M059J (cell line): ENCODE data around the gene EXD3. TPM values are rescaled to one million over a fixed set of nuclear protein-coding genes. Genes with fewer than 3 reads are reported as not detected.
"Not testable (repeated sequence)": the region's sequence is repeated elsewhere in the genome, so short reads cannot be mapped to it uniquely, and the experiment has no call there.

Experiments
- DNase-seq: peaks from one replicate; pipeline ENCODE4 v3.0.0-alpha.2; 2012; ENCODE audit warnings: low read depth
- total RNA-seq: library from RNA; depleted of rRNA; stranded (reverse); fragments of >200 nt; shearing (Covaris generic); gene quantifications from 2 replicates; pipeline ENCODE4 v1.2.3, GENCODE V29; 2014

Gene EXD3
- total RNA-seq, 1 experiment from 2014 or later: 2.7 TPM

DNA sequence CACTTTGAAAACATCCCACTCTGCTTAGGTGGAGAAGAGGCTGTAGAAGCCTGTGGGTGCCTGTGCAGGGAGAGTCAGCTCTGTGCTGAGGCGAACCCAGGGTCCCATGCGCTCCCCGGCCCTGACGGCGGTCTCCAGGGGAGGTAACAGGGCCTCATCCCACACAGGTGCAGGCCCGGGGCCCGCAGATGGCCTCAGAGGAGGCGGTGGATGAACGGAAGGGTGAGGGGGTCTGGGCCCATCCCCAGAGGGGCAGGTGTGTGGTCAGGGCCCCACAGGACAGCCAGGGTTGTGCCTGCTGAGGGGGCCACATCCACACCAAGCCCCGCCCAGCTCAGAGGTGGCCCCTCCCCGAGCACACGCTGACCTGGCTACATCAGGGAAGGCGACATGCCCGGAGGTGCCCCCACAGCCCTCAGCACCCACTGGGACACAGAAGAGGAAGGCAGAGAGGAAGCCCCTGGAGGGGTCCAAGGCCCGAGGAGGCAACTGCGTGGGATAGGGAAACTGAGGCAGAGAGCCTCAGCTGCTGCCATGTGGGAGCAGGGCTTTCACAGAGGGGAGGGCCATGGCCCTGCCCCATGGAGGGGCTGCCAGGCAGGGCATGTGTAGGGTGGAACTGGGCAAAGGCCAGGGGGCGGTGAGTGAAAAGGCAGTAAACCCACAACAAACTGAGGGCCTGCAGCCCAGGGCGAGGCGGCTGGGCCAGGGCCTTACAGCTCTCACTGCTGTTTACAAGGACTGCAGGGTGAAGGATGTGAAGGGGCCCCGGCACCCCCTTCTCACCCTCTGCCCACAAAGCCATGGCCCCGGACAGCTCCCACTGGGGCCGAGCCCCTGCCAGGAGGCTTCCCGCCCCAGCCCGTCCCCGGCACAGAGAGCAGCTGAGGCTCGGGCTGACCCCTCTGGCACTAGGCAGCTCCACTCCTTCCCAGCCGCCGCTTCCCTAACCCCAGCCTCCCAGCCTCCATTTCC, 29.5 kb downstream of the EXD3 start:
- DNase-seq: no peak

DNA sequence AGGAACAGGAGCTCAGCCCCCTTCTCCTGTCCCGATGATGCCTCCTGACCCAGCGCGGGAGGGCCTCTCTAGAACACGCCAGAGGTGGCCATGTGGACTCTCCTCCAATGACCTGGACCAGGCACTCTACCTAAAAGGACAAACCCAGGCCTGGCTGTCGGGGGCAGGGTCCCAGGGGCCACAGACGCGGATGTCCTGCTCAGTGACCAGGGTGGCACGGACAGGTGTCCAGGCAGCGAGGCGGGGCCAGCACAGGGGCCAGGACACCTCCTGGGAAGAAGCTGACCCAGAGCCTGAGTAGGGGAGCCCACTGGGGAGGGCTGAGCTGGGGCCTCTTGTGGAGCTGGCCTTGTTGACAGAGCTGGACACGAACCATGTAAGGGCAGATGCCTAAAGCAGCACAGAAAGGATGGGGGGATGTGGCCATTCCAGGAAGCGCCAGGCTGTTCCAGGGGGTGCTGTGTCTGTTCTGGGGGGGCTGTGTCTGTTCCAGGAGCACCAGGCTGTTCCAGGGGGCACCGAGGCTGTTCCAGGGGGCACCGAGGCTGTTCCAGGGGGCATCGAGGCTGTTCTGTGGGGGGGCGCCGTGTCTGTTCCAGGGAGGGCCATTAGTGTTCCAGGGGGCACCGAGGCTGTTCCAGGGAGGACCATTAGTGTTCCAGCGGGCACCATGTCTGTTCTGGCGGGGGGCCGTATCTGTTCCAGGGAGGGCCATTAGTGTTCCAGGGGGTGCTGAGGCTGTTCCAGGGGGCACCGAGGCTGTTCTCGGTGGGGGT, 30.5 kb downstream of the EXD3 start:
- DNase-seq: no peak

DNA sequence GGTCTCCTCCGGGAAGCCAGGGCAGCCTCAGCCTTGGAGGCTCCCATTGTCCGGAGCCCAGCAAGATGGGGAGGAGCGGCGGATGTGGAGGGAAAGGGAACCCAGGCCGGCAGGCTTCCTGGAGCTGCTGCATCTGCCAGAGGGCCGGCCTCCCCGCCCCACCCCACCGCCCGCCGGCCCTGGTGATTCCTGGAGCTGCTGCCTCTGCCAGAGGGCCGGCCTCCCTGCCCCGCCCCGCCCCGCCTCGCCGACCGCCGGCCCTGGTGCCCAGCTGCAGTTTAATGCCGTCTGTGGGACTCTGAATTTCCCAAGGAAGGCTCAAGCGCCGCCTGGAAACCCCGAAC, 31.6 kb downstream of the EXD3 start:
- no peak for DNase-seq

DNA sequence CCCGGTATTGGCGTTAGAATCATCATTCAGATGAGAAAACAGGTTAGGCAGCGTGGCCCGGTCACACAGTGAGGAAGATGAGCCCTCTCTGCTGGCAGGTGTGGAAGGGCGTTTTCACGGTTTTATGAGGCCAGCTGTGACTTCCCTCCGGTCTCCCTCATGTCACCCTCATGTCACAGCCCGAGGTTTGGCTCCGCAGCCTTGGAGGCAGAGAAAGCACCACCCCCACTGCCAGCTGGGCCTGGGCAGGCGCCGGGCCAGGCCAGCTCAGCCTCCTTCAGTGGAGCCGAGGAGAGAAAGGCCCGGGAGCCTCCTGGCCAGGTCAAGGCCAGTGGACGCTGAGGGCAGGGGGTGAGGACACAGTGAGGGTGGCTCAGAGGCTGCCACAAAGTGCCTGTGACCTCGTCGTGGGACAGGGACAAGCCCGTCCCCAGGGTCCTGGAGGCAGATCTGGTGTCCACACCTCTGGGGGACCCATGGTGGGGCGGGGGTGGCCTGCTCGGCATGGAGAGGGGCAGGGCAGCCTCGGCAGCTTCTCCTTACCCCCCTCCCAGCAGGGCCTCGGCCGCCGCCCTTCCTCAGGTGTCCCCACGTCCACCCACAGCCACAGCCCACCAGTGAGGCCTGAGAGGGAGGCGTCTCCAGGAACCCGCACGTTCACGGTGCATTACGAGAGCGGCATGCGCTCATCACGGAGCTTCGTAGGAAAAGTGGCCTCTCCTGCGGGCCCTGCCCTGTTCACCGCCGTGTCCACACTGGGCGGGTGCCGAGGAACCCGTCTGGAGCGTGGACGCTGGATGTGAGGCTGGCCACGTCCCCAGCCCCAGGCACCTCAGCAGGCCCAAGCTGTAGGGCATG, 32.2 kb downstream of the EXD3 start:
- DNase-seq: no peak

DNA sequence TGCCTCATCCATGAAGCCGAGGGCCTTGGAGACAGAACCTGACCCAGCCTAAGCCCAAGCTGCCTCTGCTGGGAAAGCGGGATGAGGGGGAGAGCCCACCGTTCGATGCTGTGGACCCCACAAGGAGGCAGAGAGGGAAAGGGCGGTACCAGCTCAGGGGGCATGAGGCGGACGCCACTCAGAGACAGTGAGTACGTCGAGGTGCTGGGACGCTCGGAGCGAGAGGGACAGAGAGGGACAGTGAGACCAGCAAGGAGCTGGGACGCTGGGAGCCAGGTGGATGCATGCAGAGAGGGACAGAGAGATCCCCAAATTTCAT, 33.6 kb downstream of the EXD3 start:
- DNase-seq: no peak

DNA sequence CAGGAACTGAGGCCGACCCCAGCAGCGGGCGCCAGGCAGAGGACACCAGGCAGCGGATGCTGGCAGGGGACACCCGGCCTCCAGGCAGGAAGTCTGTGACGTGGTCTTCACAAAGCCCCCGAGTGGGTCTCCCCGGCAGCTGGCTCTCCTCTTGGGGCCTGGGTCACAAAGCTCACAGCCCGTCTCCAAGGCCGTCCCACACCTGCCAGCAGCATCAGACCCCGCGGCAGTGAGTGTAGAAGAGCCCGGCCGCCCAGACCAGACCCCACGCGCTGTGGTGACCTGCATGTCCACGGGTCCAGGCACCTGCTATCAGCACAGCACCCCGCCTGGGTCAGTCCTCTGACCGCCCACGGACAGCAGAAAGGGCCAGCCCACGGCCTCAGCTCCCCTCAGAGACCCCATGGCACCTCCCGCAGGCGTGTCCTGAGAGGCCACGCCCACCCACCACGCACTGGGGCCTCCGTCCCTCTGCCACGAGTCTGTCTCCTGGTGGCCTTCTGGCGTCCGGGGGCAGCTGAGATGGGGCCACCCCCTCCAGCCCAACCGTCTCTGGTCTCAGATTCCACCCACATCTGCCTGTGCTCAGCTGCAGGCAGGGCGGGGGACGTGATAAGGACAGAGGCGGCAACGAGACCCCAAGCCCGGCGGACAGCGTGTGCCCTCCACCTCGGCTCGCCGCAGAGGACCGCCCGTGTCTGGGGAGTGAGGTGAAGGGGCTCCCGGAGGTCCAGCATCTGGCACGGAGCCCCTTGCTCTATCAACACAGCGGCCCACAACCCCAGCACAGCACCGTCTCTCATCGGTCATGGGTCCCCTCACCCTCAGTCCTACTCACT, 34.2 kb downstream of the EXD3 start:
- DNase-seq: no peak

DNA sequence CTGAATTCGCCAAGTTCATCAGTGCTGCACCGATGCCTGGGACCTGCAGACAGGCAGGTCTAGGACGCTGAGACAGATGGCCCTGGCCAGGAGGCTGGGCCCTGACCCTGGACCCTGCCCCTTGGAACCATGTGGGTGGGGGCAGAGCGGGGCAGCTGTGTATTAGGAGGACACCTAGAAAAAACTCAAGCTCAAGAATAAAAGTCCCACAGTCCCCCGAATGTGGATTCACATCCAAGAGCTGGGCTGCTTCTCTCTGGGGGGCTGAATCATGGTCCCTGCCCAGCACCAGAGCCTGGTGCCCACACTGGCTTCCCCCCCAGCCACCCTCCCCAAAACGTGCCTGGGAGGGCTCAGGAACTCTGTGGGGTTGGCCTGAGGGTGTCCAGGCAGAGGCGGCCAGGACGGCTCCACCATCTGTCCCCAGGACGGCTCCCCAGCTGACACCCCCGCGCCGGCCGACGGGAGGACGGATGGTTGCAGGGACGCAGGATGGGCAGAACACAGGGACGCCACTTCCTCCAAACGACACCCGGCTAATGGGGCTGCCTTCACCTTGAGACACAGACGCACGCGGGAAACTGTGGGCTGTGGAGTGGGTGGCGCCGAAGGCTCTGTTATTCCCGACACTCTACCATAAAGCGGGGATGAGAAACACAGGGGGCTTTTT, 34.9 kb downstream of the EXD3 start:
- DNase-seq: no peak

DNA sequence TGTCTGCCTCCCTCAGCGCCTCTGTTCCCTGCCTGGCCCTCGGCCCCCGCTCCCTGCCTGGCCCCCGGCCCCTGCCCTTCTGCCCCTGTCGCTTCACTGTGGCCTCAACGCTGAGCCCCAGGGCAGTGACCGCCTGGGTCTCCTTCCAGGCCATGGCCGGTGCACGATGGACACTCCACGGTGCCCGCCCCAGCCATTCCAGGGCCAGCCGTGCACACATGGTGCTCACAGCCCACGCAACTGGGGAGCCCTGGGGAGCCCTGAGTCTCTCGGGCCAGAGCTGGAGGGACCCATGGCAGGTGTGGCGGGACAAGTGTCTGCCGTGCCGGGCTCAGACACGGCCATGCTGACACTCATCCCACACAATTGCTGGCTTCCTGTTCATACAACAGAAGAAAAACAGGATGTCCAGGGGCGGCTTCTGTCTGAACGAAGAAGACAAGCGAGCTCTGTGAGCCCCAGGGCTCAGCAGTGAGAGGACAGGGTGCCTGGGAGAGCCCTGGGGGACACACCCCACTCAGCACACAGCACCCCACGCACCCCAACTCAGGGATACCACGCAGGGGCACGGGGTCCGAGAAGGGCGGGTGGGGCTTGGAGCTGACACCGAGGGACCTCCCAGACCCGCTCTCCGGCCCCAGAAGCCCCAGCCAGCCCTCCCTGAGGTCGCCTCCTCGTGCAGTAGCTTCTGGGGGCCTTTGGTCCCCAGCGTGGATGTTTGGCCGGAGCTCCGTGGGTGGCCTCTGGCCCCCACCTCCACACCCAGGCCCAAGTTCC, 35.7 kb downstream of the EXD3 start:
- no peak for DNase-seq

DNA sequence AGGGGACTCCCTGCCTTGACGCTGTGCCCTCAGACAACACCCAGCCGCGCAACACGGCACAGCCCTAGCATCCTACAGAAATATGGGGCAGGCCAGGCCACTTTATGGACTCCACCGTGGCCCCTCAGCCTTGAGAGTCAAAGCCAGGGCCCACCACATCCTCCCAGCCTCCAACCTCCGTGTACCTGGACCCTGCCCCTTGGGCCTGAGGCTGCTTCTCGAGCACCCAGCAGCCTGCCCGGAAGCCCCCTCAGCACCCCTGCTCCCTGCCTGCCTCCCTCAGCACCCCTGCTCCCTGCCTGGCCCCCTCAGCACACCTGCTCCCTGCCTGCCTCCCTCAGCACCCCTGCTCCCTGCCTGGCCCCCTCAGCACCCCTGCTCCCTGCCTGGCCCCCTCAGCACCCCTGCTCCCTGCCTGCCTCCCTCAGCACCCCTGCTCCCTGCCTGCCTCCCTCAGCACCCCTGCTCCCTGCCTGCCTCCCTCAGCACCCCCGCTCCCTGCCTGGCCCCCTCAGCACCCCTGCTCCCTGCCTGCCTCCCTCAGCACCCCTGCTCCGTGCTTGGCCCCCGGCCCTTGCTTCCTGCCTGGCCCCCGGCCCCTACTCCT, 36.4 kb downstream of the EXD3 start:
- DNase-seq: not testable (repeated sequence)

DNA sequence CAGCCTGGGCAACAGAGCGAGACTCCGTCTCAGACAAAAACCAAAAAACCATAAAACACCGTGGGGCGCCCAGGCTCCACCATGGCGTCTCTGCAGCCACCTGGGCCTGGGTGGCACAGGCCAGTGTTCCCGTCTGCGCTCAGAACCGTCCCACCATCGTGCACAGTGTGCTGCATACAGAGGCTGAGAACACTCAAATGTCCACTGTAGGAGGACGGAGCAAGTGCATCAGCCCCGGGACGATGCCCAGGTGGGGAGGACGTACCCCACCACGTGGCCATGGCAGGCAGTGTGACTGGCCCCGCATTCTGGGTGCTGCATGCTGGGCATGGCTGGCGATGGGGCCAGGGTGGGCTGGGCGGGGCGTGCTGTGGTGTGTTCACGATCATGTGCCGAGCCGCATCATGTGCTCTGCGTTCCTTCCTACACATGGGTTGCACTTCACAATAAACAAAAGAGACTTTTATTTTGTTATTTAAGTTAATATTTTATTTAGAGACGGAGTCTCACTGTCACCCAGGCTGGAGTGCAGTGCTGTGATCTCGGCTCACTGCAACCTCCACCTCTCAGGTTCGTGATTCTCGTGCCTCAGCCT, 37.8 kb downstream of the EXD3 start:
- no peak for DNase-seq

DNA sequence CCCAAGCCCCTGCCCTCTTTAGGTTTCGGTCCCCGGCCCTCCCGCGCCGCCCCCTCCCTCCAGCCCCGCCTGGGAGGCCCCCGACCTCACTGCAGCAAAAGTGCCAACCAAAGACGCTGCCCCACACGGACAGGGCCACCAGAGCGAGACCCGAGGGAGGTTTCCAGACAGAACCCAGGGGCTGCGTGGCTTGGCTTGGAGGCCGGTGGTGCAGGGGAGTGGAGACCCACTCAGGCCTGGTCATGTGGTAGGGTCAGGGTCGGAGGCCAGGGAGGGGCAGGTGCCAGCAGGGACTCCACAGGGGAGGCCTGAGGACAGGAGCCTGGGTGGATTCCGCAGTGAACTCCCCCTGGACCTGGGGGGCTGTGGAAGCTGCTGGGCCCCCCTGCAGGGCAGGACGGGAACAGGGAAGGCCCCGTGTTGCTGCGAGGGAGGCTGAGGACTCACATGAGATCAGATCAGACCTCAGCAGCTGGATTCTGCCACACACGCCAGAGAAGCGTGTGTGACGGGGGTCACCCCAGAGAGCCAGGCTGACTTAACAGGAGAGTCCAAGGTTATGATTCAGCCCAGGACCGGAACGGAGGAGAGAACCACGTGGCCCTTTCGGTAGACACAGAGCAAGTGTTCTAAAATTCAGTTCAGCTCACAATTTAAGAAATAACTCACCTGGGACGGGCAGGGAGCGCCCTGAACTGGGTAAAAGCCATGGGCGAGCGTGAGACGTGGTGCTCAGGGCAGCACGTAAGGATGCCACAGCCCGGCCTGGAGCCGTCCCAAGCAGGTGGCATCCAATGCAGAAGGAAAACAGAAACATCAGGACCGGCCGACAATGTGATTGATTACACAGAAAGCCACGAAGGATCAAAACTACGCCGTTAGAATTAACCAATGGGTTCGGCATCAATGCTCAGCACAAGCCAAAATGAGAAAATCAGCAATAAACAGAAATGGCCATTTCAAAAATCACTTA, 38.9 kb downstream of the EXD3 start:
- no peak for DNase-seq

DNA sequence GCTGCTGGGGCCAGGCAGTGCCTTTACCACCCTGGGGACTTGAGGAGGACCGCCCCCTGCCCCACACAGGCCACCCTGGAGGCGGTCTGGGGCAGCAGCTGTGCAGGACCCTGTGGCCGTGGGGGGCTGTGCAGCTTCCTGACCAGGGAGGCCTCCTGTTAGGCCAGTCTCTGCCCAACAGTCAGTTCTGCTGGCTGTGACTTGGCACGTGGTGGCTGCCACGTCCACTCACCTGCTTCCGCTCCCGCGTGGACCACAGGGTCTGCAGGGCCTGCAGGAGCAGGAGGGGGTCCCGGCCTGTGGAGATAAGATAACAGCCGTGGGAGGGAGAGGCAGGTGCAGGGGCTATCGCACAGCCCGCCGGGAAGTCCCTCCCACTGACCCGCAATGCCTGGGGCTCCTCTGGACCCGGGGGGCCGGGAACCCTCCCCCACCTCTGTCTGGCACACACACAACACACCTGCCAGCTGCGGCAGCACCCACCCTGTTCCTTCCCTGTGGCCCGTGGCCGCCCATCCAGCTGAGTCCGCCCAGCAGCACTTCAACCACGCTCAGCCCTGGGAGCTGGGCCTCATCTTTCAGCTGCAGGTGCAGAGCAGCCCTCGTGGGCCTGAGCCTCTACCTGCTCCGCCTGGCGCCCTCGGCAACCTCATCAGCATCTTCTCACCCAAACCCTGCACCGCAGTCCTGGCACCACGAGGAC, 39.7 kb downstream of the EXD3 start:
- DNase-seq: no peak

DNA sequence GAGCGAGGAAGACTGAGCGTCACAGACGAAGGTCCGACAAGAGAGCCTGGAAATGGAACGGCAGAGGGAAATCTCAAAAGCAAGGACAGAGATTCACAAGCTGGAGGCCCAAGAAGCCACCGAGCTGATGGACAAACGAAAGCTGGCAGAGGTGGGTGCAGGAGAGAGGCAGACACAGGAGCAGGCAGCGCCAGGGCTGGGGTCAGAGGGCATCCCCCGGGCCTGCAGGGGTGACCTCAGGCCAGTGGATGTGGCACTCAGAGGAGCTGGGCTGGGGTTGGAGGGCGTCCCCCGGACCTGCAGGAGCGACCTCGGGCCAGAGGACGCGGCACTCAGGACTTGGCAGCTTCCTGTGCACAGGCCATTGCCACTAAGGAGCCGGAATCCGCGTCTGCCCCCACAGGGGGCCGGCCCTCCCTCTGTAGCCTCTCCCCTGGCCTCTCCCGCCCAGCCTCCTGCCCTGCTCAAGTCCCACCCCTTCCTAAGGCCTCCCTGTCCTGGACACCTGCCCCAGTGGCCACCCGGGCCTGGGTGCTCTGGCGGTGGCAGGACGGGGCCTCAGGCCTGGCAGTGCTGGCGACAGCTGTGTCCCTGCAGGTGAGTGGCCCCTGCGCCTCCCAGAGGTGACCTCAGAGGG, 40.4 kb downstream of the EXD3 start:
- no peak for DNase-seq

DNA sequence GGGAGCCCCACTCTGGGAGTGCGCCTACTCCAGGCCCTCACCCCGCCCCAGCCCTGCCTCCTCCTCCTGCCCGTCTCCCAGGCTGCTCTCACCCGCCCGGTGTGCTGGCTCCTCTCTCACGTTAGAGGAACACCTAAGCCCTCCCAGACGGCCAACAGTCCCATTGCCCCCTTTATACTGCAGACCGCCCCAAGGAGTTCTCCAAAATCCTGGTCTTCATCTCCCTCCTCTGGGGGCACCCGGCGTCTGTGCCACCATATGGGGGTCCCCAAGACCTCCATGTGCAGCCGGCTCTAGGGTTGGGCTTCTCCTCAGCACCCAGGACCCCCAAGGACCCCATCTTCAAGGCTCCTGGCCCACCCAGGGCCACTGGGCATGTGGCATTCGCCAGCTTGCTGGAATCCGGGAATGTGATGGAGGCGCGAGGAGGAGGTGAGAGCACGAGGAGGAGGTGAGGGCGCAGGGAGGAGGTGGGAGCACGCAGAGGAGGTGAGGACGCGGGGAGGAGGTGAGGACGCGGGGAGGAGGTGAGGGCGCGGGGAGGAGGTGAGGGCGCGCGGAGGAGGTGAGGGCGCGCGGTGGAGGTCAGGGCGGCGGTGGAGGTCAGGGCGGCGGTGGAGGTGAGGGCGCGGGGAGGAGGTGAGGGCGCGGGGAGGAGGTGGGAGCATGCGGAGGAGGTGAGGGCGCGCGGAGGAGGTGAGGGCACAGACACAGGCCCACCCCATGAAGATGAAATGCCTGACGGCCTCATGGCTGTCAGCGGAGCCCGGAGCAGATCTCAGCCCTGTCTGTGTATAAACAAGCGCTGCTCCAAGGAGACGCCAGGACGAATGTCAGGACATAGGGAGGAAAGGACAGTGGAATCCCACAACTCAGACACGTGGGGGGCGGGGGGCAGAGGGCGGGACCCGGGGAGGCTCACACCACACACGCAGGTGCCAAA, 41.2 kb downstream of the EXD3 start:
- DNase-seq: no peak

DNA sequence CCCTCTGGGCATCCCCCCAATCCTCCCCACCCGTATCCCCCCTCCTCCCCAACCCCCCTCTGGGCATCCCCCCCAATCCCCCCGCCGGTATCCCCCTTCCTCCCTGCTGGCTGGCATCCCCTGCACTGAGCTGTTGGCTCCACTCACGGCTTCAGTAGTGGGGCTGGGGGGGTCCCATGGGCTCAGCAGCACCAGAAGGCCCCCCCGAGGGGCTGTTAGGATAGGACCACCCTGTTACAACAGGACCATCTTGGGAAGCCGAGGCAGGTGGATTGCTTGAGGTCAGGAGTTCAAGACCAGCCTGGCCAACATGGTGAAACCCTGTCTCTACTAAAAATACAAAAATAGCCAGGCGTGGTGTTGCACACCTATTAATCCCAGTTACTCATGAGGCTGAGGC, 42.4 kb downstream of the EXD3 start:
- no peak for DNase-seq

DNA sequence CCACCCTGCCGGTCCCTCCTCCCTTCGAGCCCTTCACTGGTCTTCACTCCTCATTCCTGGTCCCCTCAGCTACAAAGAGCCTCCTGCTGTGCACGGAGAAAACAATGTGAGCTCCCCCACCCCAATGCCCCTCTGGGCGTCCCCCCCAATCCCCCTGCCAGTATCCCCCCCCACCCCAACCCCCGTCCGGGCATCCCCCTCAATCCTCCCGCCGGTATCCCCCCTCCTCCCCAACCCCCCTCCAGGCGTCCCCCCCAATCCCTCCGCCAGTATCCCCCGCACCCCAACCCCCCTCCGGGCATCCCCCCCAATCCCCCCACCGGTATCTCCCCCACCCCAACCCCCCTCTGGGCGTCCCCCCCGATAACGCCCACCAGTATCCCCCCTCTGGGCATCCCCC, 42.8 kb downstream of the EXD3 start:
- no peak for DNase-seq
